Measurements from ENCODE around the gene NAV2. TPM values are rescaled to one million over a fixed set of nuclear protein-coding genes. Genes with fewer than 3 reads are reported as not detected.

The NAV2 gene
- total RNA-seq, 1 donor from 2014 or later, result 11.1 TPM

GRCh38 chr11:19683862-19684491 lies 28.7 kb upstream of the NAV2 start:
- Histone ChIP-seq H3K27me3 (ENCODE audit: control insufficient read depth, insufficient read depth, low read length) (no peaks in the 10 kb centered on the region), H3K4me3 (ENCODE audit: low read depth, low read length) (no peak overlapping the region), H3K36me3 (ENCODE audit: control insufficient read depth, insufficient read depth, low read length) (no peaks in the 10 kb centered on the region)
- FAIRE-seq (no peak), DNase-seq (ENCODE audit: low read depth) (no peak)
- TF ChIP-seq, protein P1, sequence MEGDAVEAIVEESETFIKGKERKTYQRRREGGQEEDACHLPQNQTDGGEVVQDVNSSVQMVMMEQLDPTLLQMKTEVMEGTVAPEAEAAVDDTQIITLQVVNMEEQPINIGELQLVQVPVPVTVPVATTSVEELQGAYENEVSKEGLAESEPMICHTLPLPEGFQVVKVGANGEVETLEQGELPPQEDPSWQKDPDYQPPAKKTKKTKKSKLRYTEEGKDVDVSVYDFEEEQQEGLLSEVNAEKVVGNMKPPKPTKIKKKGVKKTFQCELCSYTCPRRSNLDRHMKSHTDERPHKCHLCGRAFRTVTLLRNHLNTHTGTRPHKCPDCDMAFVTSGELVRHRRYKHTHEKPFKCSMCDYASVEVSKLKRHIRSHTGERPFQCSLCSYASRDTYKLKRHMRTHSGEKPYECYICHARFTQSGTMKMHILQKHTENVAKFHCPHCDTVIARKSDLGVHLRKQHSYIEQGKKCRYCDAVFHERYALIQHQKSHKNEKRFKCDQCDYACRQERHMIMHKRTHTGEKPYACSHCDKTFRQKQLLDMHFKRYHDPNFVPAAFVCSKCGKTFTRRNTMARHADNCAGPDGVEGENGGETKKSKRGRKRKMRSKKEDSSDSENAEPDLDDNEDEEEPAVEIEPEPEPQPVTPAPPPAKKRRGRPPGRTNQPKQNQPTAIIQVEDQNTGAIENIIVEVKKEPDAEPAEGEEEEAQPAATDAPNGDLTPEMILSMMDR (IDR thresholded peaks at IDR 0.05; ENCODE audit: insufficient read depth, low read length, severe bottlenecking), result no peak

- Histone ChIP-seq H3K36me3 (ENCODE audit: control insufficient read depth, insufficient read depth, low read length) (no peaks in the 10 kb centered on the region), H3K27me3 (ENCODE audit: control insufficient read depth, insufficient read depth, low read length) (no peaks in the 10 kb centered on the region), H3K4me3 (ENCODE audit: low read depth, low read length) (no peak overlapping the region)
- DNase-seq (ENCODE audit: low read depth) (no peak), FAIRE-seq (no peak)
- TF ChIP-seq, protein P1 (IDR thresholded peaks at IDR 0.05; ENCODE audit: insufficient read depth, low read length, severe bottlenecking), result no peak
Observed at GRCh38 chr11:19686234-19686633, 26.4 kb upstream of the NAV2 start.

DNA sequence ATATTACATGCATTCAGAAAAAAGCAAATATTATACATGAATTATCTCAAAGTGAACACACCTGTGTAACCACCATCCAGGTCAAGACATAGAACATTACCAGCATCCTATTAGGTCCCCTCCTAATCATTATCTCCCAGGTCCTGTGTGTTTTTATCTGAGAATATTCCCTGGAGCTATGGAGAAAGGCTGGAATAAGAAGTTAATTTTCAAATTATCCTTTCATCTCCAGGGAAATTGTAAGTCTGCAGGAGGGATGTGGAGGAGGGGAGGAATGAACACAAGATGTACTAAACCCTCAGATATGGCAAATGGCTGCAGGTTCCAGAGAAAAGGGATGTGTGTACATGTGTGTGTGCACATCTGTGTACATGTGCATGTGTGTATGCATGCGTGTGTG lies 25.2 kb upstream of the NAV2 start:
- H3K27me3 ChIP-seq (ENCODE audit: control insufficient read depth, insufficient read depth, low read length), result no peaks in the 10 kb centered on the region
- TF ChIP-seq, protein P1 (IDR thresholded peaks at IDR 0.05; ENCODE audit: insufficient read depth, low read length, severe bottlenecking), result no peak
- DNase-seq (ENCODE audit: low read depth), result no peak
- no peaks in the 10 kb centered on the region for H3K36me3 ChIP-seq (ENCODE audit: control insufficient read depth, insufficient read depth, low read length)
- no peak for FAIRE-seq
- H3K4me3 ChIP-seq (ENCODE audit: low read depth, low read length), result no peak overlapping the region

GRCh38 chr11:19689281-19690000 lies 23.2 kb upstream of the NAV2 start:
- no peaks in the 10 kb centered on the region for H3K36me3 ChIP-seq (ENCODE audit: control insufficient read depth, insufficient read depth, low read length)
- FAIRE-seq (no peak), DNase-seq (ENCODE audit: low read depth) (no peak)
- no peaks in the 10 kb centered on the region for H3K27me3 ChIP-seq (ENCODE audit: control insufficient read depth, insufficient read depth, low read length)
- no peak overlapping the region for H3K4me3 ChIP-seq (ENCODE audit: low read depth, low read length)
- TF ChIP-seq, protein P1 (IDR thresholded peaks at IDR 0.05; ENCODE audit: insufficient read depth, low read length, severe bottlenecking), result no peak

DNA sequence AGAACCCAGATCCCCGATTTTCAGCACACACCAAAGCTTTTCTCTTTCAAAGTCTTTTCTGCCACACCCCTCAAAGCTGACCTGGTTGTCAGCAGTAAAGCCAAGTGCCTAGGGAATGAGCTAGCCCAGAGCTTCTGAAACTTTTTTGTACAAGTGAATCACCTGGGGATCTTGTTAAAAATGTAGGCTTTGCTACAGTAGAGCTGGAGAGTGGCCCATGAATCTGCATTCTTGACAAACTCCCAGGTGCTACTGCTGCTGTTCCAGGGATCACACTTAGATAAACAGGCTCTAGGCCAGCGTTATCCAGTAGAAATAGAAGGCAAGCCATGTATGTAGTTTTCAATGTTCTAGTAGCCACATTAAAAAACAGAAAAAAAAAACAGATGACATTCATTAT lies 21.8 kb upstream of the NAV2 start:
- Histone ChIP-seq H3K4me3 (ENCODE audit: low read depth, low read length) (no peak overlapping the region), H3K27me3 (ENCODE audit: control insufficient read depth, insufficient read depth, low read length) (no peaks in the 10 kb centered on the region), H3K36me3 (ENCODE audit: control insufficient read depth, insufficient read depth, low read length) (no peaks in the 10 kb centered on the region)
- TF ChIP-seq, protein P1 (IDR thresholded peaks at IDR 0.05; ENCODE audit: insufficient read depth, low read length, severe bottlenecking), result no peak
- no peak for DNase-seq (ENCODE audit: low read depth)
- FAIRE-seq, result no peak

All from bronchial epithelial cell (primary cell).